ENCODE measurements around the gene CD300LB.

CD300LB gene

GRCh38 chr17:74543406-74543805 lies 12.1 kb upstream of the CD300LB start:
- FAIRE-seq (no peak), DNase-seq (ENCODE audit: insufficient read length, low spot score) (no peak)
- no peak for TF ChIP-seq POLR2A (IDR thresholded peaks at IDR 0.05; ENCODE audit: low read depth, low read length)

DNA sequence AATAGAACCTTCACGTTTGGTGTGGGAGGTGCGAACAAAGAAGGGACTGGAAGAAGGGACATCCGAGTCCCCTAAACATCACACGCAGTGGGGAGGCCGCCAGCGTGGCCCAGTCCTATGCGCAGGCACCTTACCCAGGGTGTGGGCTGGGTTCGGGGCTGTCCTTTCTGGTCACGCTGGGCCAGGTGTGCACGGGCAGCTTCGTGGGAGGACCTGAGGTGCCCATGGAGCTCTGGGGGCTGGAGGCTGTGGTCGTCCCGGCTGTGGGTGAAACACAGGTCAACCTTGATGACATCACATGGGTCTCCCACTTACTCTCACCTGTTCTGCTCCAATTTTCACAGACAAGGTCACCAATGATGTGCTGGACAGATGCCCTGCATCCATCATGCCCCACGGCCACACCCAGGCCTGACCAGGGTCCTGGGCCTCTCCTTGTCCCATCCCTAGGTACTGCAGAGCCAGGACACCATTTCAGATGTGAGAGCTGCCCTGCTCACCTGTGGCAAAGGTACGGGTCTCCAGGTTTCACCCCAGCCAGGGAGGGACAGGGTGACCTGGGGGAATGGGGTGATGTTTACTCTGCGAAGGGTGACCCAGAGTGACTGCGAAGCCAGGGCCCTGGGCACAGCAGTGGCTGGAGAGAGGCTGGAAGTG lies 11.6 kb upstream of the CD300LB start:
- no peak for FAIRE-seq
- DNase-seq (ENCODE audit: insufficient read length, low spot score), result no peak
- TF ChIP-seq POLR2A (IDR thresholded peaks at IDR 0.05; ENCODE audit: low read depth, low read length), result no peak

DNA sequence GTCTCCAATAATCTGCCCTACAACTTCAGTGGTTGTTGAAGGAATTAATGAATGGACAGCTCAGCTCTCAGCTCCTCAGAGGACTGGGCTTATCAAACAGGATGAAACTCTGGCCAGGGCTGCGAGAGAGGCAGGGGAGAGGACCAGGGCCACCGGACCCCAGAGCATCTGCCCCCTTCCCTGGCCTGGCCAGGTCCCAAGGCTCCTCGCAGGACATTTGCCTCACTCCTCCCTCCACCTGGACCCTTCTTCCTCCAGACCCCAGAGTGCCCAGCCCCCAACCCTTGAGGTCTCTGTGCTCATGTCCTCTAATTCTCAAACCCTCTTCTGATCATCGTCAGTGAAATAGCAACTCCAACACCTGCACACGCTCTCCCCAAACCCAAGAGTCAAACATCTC lies 10.9 kb upstream of the CD300LB start:
- TF ChIP-seq POLR2A (IDR thresholded peaks at IDR 0.05; ENCODE audit: low read depth, low read length), result no peak
- FAIRE-seq (no peak), DNase-seq (ENCODE audit: insufficient read length, low spot score) (no peak)

- DNase-seq (ENCODE audit: insufficient read length, low spot score) (no peak), FAIRE-seq (no peak)
- TF ChIP-seq POLR2A (IDR thresholded peaks at IDR 0.05; ENCODE audit: low read depth, low read length), result no peak
Observed at GRCh38 chr17:74541176-74542111, 10.2 kb upstream of the CD300LB start.

- FAIRE-seq, result no peak
- no peak for TF ChIP-seq POLR2A (IDR thresholded peaks at IDR 0.05; ENCODE audit: low read depth, low read length)
- no peak for DNase-seq (ENCODE audit: insufficient read length, low spot score)
Observed at GRCh38 chr17:74539281-74539820, 8.1 kb upstream of the CD300LB start.

DNA sequence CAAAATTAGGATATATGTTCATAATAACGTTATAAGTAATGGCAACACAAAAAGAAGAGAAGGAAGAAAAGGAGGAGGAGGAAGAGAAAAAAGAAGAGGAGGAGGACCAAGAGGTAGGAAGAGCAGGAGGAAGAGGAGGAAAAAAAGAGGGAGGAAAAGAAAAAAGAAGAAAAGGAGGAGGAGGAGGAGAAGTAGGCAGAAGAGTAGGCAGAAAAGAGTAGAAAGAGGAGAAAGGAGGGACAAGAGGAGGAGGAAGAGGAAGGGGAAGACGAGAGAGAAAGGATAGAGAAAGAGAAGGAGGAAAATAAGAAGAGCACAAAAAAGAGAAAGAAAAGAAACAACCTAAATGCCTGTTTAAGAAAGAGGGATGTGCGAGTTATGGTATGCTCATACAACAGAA lies 5.6 kb upstream of the CD300LB start:
- DNase-seq (ENCODE audit: insufficient read length, low spot score), result no peak
- no peak for FAIRE-seq
- no peak for TF ChIP-seq POLR2A (IDR thresholded peaks at IDR 0.05; ENCODE audit: low read depth, low read length)

DNA sequence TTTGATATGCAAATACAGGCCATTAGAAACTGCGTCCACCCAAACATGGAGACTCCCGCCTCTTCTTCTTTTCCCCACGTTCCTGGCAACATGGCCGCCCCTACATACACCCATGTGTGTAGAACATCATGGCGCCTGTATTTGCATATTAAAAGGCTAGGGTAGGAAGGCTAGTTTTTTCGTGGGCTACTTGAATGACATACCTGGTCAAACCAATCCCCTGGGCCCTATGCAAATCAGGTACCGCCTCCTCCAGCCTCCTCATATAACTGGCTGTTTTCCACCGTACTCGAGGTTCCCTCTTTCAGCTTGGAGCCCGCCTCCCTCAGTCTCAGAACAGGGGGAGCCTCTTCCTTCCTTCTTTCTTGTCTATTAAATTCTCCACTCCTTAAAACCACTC lies 840 bp upstream of the CD300LB start:
- TF ChIP-seq POLR2A (IDR thresholded peaks at IDR 0.05; ENCODE audit: low read depth, low read length), result no peak
- no peak for DNase-seq (ENCODE audit: insufficient read length, low spot score)
- FAIRE-seq, result no peak

DNA sequence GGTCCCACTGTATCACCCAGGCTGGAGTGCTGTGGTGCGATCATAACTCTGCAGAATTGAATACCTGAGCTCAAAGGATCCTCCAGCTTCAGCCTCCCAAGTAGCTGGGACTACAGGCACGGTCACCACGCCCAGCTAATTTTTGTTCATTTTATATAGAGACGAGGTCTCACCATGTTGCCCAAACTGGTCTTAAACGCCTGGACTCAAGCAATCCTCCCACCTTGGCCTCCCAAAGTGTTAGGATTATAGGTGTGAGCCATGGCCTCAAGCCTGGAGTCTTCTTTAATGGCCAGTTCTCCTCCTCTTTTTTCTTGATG lies 484 bp downstream of the CD300LB start:
- DNase-seq (ENCODE audit: insufficient read length, low spot score) (no peak), FAIRE-seq (no peak)
- no peak for TF ChIP-seq POLR2A (IDR thresholded peaks at IDR 0.05; ENCODE audit: low read depth, low read length)

DNA sequence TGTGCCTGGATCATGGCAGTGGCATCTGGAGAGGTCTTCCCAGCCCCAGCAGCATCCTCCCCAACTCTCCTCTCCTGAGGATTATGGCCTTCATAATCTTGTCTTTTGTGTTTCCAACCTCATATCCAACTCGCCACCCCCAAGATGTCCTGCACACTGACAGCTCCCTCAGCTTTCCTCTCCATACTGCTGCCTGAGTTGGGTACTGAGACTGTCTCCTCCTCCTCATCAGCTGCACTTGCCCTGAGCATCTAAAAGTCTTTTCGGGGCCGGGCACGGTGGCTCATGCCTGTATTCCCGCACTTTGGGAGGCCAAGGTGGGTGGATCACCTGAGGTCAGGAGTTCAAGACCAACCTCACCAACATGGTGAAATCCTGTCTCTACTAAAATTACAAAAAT lies 2.0 kb downstream of the CD300LB start:
- TF ChIP-seq POLR2A (IDR thresholded peaks at IDR 0.05; ENCODE audit: low read depth, low read length), result no peak
- DNase-seq (ENCODE audit: insufficient read length, low spot score) (no peak), FAIRE-seq (no peak)

GRCh38 chr17:74528491-74529199 lies 2.6 kb downstream of the CD300LB start:
- FAIRE-seq (no peak), DNase-seq (ENCODE audit: insufficient read length, low spot score) (no peak)
- no peak for TF ChIP-seq POLR2A (IDR thresholded peaks at IDR 0.05; ENCODE audit: low read depth, low read length)

DNA sequence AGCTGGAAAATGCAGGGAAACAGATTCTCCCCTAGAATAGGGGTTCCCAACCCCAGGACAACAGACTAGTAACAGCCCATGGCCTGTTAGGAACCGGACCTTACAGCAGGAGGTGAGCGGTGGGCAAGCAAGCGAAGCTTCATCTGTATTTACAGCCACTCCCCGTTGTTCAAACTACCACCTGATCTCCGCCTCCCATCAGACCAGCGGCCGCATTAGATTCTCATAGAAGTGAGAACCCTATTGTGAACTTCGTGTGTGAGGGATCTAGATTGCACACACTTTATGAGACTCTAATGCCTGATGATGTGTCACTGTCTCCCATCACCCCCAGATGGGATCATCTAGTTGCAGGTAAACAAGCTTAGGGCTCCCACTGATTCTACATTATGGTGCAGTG lies 3.5 kb downstream of the CD300LB start:
- FAIRE-seq (no peak), DNase-seq (ENCODE audit: insufficient read length, low spot score) (no peak)
- TF ChIP-seq POLR2A (IDR thresholded peaks at IDR 0.05; ENCODE audit: low read depth, low read length), result no peak

DNA sequence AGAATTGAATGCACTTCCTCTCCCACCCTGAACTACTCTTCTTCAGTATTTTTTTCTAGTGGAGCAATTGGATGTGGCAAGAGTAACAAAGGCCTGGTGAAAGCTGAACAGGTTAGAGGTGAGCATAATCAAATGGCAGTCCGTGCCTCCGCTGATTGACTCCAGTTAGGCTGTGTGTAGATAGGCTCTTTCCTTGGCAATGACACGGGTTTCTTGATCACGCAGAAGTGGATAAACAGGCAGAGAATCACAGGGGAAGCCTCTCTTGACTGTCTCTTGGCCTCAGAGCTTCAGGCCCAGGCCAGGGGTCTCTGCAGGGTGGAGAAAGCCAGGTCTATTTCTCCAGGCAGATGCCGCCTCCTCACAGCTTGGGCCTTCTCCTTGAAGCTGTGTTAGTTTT lies 4.2 kb downstream of the CD300LB start:
- FAIRE-seq (no peak), DNase-seq (ENCODE audit: insufficient read length, low spot score) (no peak)
- TF ChIP-seq POLR2A (IDR thresholded peaks at IDR 0.05; ENCODE audit: low read depth, low read length), result no peak

DNA sequence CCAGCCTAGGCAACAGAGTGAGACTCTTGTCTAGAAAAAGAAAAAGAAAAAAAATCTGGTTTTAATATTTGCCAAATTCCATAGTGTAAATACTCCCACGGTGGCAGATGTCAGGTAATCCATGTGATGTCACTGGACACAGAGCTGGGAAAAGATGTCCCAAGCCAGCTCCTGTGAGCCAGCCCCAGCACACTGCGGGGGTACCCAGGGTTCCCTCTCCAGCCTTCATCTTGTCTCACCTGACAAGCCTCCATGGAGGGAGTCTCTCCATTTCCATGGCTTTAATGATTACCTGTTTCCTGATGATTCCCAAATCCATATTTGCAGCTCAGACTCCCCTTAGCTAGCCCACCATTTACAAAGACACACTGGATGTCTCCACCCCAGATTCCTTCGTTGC lies 4.6 kb downstream of the CD300LB start:
- DNase-seq (ENCODE audit: insufficient read length, low spot score), result no peak
- TF ChIP-seq POLR2A (IDR thresholded peaks at IDR 0.05; ENCODE audit: low read depth, low read length), result no peak
- no peak for FAIRE-seq

GRCh38 chr17:74525781-74526288 lies 5.4 kb downstream of the CD300LB start:
- DNase-seq (ENCODE audit: insufficient read length, low spot score), result no peak
- no peak for TF ChIP-seq POLR2A (IDR thresholded peaks at IDR 0.05; ENCODE audit: low read depth, low read length)
- FAIRE-seq, result no peak
